ENCODE measurements around the gene CLDN12. TPM values are rescaled to one million over a fixed set of nuclear protein-coding genes. Genes with fewer than 3 reads are reported as not detected.

The CLDN12 gene
- polyA plus RNA-seq, 3 donors, result 0.32 to 0.99 (median 0.60) TPM

GRCh38 chr7:90433221-90433620, 30.0 kb downstream of the CLDN12 start:
- H3K27me3 Mint-ChIP-seq (ENCODE audit: low read depth in 3 of 3), result peaks cover 2 to 8% (median 5%) of the 10 kb centered on the region in 3 donors
- intact Hi-C loops (cut with micrococcal nuclease), result no loop called here
- 97% methylated on average over 3 of the region's 3 CpGs for WGBS (ENCODE audit: insufficient coverage)
- no peak overlapping the region for H2AFZ ChIP-seq (ENCODE audit: insufficient read depth, low read depth, low read length, poor library complexity, severe bottlenecking)
- TF ChIP-seq CTCF (IDR thresholded peaks at IDR 0.05), result no peak
- H3K9me3 Mint-ChIP-seq, result peaks cover 17 to 25% (median 18%) of the 10 kb centered on the region in 7 donors
- no peaks in the 10 kb centered on the region for H3K36me3 ChIP-seq (replicated peaks in 1 of 2; ENCODE audit: control insufficient read depth in 1 of 2, insufficient read depth in 2 of 2, low read length in 2 of 2)
- no peak overlapping the region for H3K27ac Mint-ChIP-seq
- no peaks in the 10 kb centered on the region for H3K36me3 Mint-ChIP-seq
- no peaks in the 10 kb centered on the region for H3K27me3 ChIP-seq (ENCODE audit: control insufficient read depth in 2 of 2, insufficient read depth in 2 of 2, low read length in 2 of 2)
- no peaks in the 10 kb centered on the region for H3K79me2 ChIP-seq (ENCODE audit: insufficient read depth, low read length)
- H3K4me3 Mint-ChIP-seq, result no peak overlapping the region
- no peak overlapping the region for H3K9ac ChIP-seq (ENCODE audit: insufficient read depth, low read length, poor library complexity, severe bottlenecking)
- no peaks in the 10 kb centered on the region for H3K4me1 Mint-ChIP-seq
- H3K4me1 ChIP-seq (ENCODE audit: control insufficient read depth in 1 of 2, insufficient read depth in 2 of 2, low read length in 2 of 2), result no peaks in the 10 kb centered on the region
- no peak overlapping the region for H3K4me3 ChIP-seq (replicated peaks in 1 of 3; ENCODE audit: low read depth in 2 of 3, low read length in 3 of 3)
- H3K27ac ChIP-seq (ENCODE audit: low read depth in 1 of 2, low read length in 2 of 2), result no peak overlapping the region
- no peaks in the 10 kb centered on the region for H4K20me1 ChIP-seq (ENCODE audit: insufficient read depth, low read length)
- H3K9me3 ChIP-seq (replicated peaks in 1 of 2; ENCODE audit: control insufficient read depth in 1 of 2, insufficient read depth in 1 of 2, low read length in 2 of 2), result peaks cover 16 to 20% of the 10 kb centered on the region in 2 donors
- no peak for DNase-seq
- no peak overlapping the region for H3K4me2 ChIP-seq (replicated peaks; ENCODE audit: extremely low read depth, low read length, poor library complexity, severe bottlenecking)

- Mint-ChIP-seq H3K36me3 (no peaks in the 10 kb centered on the region), H3K27me3 (ENCODE audit: low read depth in 3 of 3) (peaks cover 0 to 5% (median 2%) of the 10 kb centered on the region in 3 donors), H3K9me3 (peaks cover 0 to 5% (median 0%) of the 10 kb centered on the region in 7 donors), H3K4me3 (no peak overlapping the region), H3K4me1 (no peaks in the 10 kb centered on the region), H3K27ac (no peak overlapping the region)
- Histone ChIP-seq H3K27me3 (ENCODE audit: control insufficient read depth in 2 of 2, insufficient read depth in 2 of 2, low read length in 2 of 2) (no peaks in the 10 kb centered on the region), H3K4me2 (replicated peaks; ENCODE audit: extremely low read depth, low read length, poor library complexity, severe bottlenecking) (no peak overlapping the region), H4K20me1 (ENCODE audit: insufficient read depth, low read length) (no peaks in the 10 kb centered on the region), H3K27ac (ENCODE audit: low read depth in 1 of 2, low read length in 2 of 2) (no peak overlapping the region), H2AFZ (ENCODE audit: insufficient read depth, low read depth, low read length, poor library complexity, severe bottlenecking) (no peak overlapping the region), H3K4me1 (ENCODE audit: control insufficient read depth in 1 of 2, insufficient read depth in 2 of 2, low read length in 2 of 2) (no peaks in the 10 kb centered on the region), H3K9ac (ENCODE audit: insufficient read depth, low read length, poor library complexity, severe bottlenecking) (no peak overlapping the region), H3K9me3 (replicated peaks in 1 of 2; ENCODE audit: control insufficient read depth in 1 of 2, insufficient read depth in 1 of 2, low read length in 2 of 2) (no peaks in the 10 kb centered on the region), H3K36me3 (replicated peaks in 1 of 2; ENCODE audit: control insufficient read depth in 1 of 2, insufficient read depth in 2 of 2, low read length in 2 of 2) (no peaks in the 10 kb centered on the region), H3K79me2 (ENCODE audit: insufficient read depth, low read length) (no peaks in the 10 kb centered on the region), H3K4me3 (replicated peaks in 1 of 3; ENCODE audit: low read depth in 2 of 3, low read length in 3 of 3) (no peak overlapping the region)
- WGBS (ENCODE audit: insufficient coverage), result no CpG with 5 or more reads among the region's 2 CpGs
- DNase-seq, result no peak
- no peak for TF ChIP-seq CTCF (IDR thresholded peaks at IDR 0.05)
- intact Hi-C loops (cut with micrococcal nuclease), result no loop called here
These were observed 42.4 kb downstream of the CLDN12 start for GRCh38 chr7:90445633-90446032.
